Brain microvascular endothelial cell (primary cell): Measurements from ENCODE around the gene TRIM29.

Experiments used
- DNase-seq: peaks from one replicate; pipeline ENCODE4 v3.0.0-alpha.2; 2020
- H3K27ac ChIP-seq: fragments of 250-450 bp; sonication (Bioruptor Pico); 2 replicates; pipeline ENCODE4 v1.5.1; 2020; ENCODE audit warnings: mild to moderate bottlenecking, moderate library complexity
- H3K27me3 ChIP-seq: fragments of 250-450 bp; sonication (Bioruptor Pico); replicated peaks from 2 replicates; pipeline ENCODE4 v1.5.1; 2020; ENCODE audit warnings: mild to moderate bottlenecking
- H3K36me3 ChIP-seq: fragments of 250-450 bp; sonication (Bioruptor Pico); replicated peaks from 2 replicates; pipeline ENCODE4 v1.5.1; 2020; ENCODE audit warnings: mild to moderate bottlenecking
- H3K4me3 ChIP-seq: 2 replicates; pipeline ENCODE4 v1.5.1; 2011; ENCODE audit warnings: low read depth, mild to moderate bottlenecking, control low read depth, low read length, moderate library complexity
- in situ Hi-C: cut with HindIII; loops from 2 replicates; pipeline ENCODE4 v1.10.0; 2017; ENCODE audit warnings: low sequenced_read_pairs, low pct_ligation_motif_present
- TF ChIP-seq, protein P1 (sequence below): IDR thresholded peaks from 2 replicates; pipeline ENCODE4 v1.5.1; 2011; ENCODE audit warnings: low read depth, mild to moderate bottlenecking, moderate library complexity, low read length, control low read depth, inconsistent platforms; ENCODE audit errors: missing control alignments

Gene TRIM29

DNA sequence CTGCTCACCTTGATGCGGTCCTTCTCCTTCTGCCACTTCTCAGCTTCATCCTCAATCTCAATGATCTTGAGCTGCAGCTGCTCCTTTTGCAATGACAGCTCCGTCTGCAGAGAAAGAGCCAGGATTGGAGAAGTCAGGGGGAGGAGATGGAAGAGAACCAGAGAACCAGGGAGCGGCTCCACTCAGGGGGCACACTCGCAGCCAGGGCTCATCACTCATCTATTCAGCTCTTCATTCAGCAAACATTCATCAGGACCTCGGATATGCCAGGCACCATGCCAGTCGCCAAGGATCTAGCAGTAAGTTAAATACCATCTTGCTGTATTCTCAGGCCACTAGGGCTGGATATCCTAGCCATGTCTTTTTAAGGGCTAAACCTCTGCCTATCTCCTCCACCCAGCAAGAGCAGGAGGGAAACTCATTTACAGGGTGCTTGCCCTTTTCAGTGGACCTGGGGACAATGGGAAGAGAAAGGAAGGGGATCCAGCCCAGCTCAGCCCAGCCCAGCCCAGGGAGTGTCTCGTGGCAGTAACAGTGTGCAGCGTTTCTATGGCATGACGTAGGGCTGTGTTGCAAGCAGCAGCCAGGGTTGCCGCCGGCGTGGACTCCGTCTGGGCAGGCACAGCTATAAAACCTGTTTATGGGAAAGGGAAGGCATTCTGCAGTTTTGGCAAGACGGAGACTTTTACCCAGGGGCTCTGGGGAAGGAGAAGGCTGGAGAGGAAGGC is 9.4 kb downstream of the TRIM29 start:
- in situ Hi-C loops, result no loop called here
- no peak overlapping the region for H3K27ac ChIP-seq
- H3K27me3 ChIP-seq, result no peaks in the 10 kb centered on the region
- TF ChIP-seq, protein P1, sequence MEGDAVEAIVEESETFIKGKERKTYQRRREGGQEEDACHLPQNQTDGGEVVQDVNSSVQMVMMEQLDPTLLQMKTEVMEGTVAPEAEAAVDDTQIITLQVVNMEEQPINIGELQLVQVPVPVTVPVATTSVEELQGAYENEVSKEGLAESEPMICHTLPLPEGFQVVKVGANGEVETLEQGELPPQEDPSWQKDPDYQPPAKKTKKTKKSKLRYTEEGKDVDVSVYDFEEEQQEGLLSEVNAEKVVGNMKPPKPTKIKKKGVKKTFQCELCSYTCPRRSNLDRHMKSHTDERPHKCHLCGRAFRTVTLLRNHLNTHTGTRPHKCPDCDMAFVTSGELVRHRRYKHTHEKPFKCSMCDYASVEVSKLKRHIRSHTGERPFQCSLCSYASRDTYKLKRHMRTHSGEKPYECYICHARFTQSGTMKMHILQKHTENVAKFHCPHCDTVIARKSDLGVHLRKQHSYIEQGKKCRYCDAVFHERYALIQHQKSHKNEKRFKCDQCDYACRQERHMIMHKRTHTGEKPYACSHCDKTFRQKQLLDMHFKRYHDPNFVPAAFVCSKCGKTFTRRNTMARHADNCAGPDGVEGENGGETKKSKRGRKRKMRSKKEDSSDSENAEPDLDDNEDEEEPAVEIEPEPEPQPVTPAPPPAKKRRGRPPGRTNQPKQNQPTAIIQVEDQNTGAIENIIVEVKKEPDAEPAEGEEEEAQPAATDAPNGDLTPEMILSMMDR, result no peak
- no peaks in the 10 kb centered on the region for H3K36me3 ChIP-seq
- no peak overlapping the region for H3K4me3 ChIP-seq
- DNase-seq, result no peak

DNA sequence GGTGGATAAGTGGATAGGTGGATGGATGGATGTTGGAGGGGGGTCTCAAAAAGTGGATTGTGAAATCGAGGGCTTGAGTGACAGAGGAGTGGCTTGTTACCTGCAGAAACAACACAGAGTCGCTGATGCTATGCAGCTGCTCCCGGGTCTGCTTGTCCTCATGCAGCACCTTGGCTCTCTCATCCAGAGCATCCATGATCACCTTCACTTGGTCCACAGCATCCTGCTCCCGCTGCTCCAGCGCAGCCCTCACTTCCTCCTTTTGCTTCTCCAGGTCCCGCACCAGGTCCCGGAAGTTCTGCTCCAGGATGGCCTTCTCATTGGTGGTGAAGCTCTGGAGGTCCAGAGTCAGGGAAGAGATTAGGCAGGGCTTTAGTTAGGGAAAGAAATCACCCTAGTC is 10.7 kb downstream of the TRIM29 start:
- Histone ChIP-seq H3K27ac (no peak overlapping the region), H3K36me3 (no peaks in the 10 kb centered on the region), H3K4me3 (no peak overlapping the region), H3K27me3 (no peaks in the 10 kb centered on the region)
- in situ Hi-C loops, result no loop called here
- DNase-seq, result no peak
- TF ChIP-seq, protein P1, result no peak

DNA sequence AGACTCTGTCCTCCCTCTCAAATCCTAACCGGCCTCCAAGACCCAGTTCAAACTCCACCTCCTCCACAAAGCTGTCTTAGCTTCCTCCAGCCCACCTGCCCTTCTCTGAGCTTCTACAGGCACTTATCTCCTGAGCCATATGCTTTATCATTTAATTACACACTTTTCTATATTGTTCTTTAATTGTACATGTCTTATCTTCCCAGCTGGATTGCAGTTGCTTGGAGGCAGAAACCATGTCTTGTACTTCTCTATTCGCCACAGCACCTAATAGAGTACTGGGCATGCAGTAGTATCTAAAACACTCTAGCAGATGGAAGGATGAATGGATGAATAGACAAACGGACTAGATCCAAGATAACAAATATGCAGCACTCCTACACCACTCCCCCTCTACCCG is 11.3 kb downstream of the TRIM29 start:
- H3K36me3 ChIP-seq, result no peaks in the 10 kb centered on the region
- H3K4me3 ChIP-seq, result no peak overlapping the region
- no peaks in the 10 kb centered on the region for H3K27me3 ChIP-seq
- no peak for DNase-seq
- TF ChIP-seq, protein P1, result no peak
- in situ Hi-C loops, result no loop called here
- H3K27ac ChIP-seq, result no peak overlapping the region

DNA sequence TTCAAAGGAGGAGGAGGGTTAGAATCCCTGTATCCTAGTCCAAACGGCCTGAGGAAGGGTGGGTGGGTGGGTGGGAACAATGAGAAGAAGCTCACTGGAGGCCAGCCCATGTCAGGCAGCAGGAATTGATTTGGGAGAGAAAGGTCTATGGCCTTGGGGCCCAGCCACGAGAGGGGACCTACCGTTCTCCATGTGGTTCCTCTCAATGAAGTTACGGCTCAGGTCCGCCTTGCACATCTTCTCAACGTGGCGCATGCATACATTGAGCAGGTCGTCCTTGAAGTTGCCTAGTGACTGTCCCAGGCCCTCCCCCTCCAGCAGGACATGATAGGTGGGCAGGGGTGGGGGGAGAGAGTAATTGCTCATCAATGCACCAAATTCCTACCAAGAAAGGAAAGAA is 12.4 kb downstream of the TRIM29 start:
- no peak overlapping the region for H3K27ac ChIP-seq

DNA sequence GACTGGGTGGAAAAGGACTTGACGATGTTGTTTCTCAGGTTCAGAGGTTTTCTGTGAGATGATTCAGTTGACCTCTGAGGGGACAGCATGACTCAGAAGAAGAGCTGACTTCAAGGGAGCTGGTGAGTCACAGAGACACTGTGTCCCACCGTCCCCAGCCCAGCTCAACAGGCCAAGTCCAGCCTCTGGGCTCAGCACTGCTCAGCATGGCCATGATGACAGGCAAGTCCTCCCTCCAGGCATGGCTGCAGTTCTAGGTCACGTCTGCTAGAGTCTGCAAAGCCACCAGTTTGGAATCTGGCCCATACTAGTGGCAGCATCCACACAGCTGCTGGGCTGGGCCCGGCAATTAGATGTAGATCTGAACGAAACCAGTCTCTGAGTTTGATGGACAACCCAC is 12.9 kb downstream of the TRIM29 start:
- TF ChIP-seq, protein P1, result no peak
- Histone ChIP-seq H3K27ac (no peak overlapping the region), H3K4me3 (no peak overlapping the region), H3K36me3 (no peaks in the 10 kb centered on the region), H3K27me3 (no peaks in the 10 kb centered on the region)
- in situ Hi-C loops, result no loop called here
- DNase-seq, result peak; percentile 35

More for the DNA sequence above, 12.4 kb downstream of the TRIM29 start:
- Histone ChIP-seq H3K27me3 (no peaks in the 10 kb centered on the region), H3K4me3 (no peak overlapping the region), H3K36me3 (no peaks in the 10 kb centered on the region)
- in situ Hi-C loops, result no loop called here
- TF ChIP-seq, protein P1, result no peak
- DNase-seq, result no peak

DNA sequence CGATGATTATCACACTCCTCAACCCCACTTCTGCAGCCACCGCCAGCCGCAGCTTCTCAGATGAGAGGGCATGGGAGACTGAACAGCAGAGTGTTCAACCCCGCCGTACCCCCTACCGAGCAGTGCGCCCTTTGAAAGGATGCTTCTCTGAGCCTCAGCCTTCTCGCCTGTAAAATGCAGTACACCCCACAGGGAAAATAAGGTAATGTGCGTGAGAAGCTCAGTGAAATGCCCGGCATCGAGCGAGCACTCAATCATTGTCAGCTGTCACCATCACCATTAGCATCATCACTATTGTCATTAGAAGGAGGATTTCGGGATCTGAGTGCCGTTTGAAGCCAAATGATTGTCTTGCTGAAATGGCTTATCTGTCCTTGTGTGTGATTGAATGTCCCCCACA is 13.6 kb downstream of the TRIM29 start:
- DNase-seq, result no peak
- in situ Hi-C loops, result no loop called here
- H3K27ac ChIP-seq, result no peak overlapping the region
- H3K4me3 ChIP-seq, result no peak overlapping the region
- TF ChIP-seq, protein P1, result no peak
- no peaks in the 10 kb centered on the region for H3K27me3 ChIP-seq
- no peaks in the 10 kb centered on the region for H3K36me3 ChIP-seq
